Adipose tissue (tissue), 3 donors: ENCODE results near the gene RFESD. TPM values are rescaled to one million over a fixed set of nuclear protein-coding genes. Genes with fewer than 3 reads are reported as not detected.

Experiments
- H3K27ac ChIP-seq: one replicate; pipeline ENCODE4 v1.5.1; 2013; ENCODE audit warnings: low read depth, low read length
- WGBS, 3 donors: extraction: QIAGEN DNeasy Blood & Tissue Kit; methylation state at CpG; one replicate each; pipeline ENCODE4 v1.1.7; 2013; 5-methylcytosine and 5-hydroxymethylcytosine counted together
- polyA plus RNA-seq, 3 donors: library from polyadenylated mRNA; stranded (reverse); fragments of 200-250 nt; gene quantifications; one replicate each; pipeline ENCODE4 v1.2.3, GENCODE V29; 2013
- donor health status: healthy with polysubstance abuse.
- donor health status: Bipolar disorder and iron deficiency.
- donor health status: healthy.

The RFESD gene
- polyA plus RNA-seq, 3 donors = 1.0 to 4.4 (median 2.1) TPM

- H3K27ac ChIP-seq = no peak overlapping the region
These were observed 3.5 kb downstream of the RFESD start for GRCh38 chr5:95649842-95650620.

- WGBS, 3 donors = 53 to 94% (median 91%) methylated on average over 1 of the region's 1 CpG
- no peak overlapping the region for H3K27ac ChIP-seq
These were observed 6.3 kb downstream of the RFESD start for GRCh38 chr5:95652849-95653248.

- H3K27ac ChIP-seq = no peak overlapping the region
- 97 to 98% (median 98%) methylated on average over 3 of the region's 3 CpGs for WGBS, 3 donors
These were observed 7.6 kb downstream of the RFESD start for GRCh38 chr5:95654196-95654595.

GRCh38 chr5:95655575-95655974, 9.0 kb downstream of the RFESD start:
- 47 to 89% (median 87%) methylated on average over 1 of the region's 1 CpG for WGBS, 3 donors
- H3K27ac ChIP-seq = no peak overlapping the region

GRCh38 chr5:95660060-95660459, 13.5 kb downstream of the RFESD start:
- no peak overlapping the region for H3K27ac ChIP-seq
- WGBS, 3 donors = 89 to 96% (median 90%) methylated on average over 2 of the region's 2 CpGs

- H3K27ac ChIP-seq = no peak overlapping the region
These were observed 16.4 kb downstream of the RFESD start for GRCh38 chr5:95662946-95663345.

GRCh38 chr5:95664204-95664786, 17.7 kb downstream of the RFESD start:
- WGBS, 3 donors = 5 to 14% (median 13%) methylated on average over 3 of the region's 3 CpGs

GRCh38 chr5:95667061-95667618, 20.6 kb downstream of the RFESD start:
- H3K27ac ChIP-seq = no peak overlapping the region
- 52 to 60% (median 56%) methylated on average over 4 of the region's 4 CpGs for WGBS, 3 donors

More at GRCh38 chr5:95664204-95664786, 17.7 kb downstream of the RFESD start:
- no peak overlapping the region for H3K27ac ChIP-seq

- no peak overlapping the region for H3K27ac ChIP-seq
These were observed 21.1 kb downstream of the RFESD start for GRCh38 chr5:95667678-95668077.

GRCh38 chr5:95668216-95668615, 21.6 kb downstream of the RFESD start:
- no peak overlapping the region for H3K27ac ChIP-seq

GRCh38 chr5:95668728-95669127, 22.2 kb downstream of the RFESD start:
- H3K27ac ChIP-seq = no peak overlapping the region
- WGBS, 3 donors = 48 to 79% (median 62%) methylated on average over 1 of the region's 1 CpG

- H3K27ac ChIP-seq = no peak overlapping the region
- 51 to 77% (median 72%) methylated on average over 4 of the region's 4 CpGs for WGBS, 3 donors
These were observed 23.0 kb downstream of the RFESD start for GRCh38 chr5:95669540-95669939.

GRCh38 chr5:95669985-95670384, 23.4 kb downstream of the RFESD start:
- 92 to 96% (median 94%) methylated on average over 5 of the region's 5 CpGs for WGBS, 3 donors
- no peak overlapping the region for H3K27ac ChIP-seq

- H3K27ac ChIP-seq = no peak overlapping the region
- 94 to 95% (median 94%) methylated on average over 3 of the region's 3 CpGs for WGBS, 3 donors
These were observed 24.0 kb downstream of the RFESD start for GRCh38 chr5:95670568-95670967.

- no peak overlapping the region for H3K27ac ChIP-seq
- 50 to 77% (median 53%) methylated on average over 1 of the region's 1 CpG for WGBS, 3 donors
These were observed 25.2 kb downstream of the RFESD start for GRCh38 chr5:95671826-95672225.

GRCh38 chr5:95672641-95673040, 26.1 kb downstream of the RFESD start:
- no peak overlapping the region for H3K27ac ChIP-seq

- H3K27ac ChIP-seq = no peak overlapping the region
- 56 to 62% (median 61%) methylated on average over 3 of the region's 3 CpGs for WGBS, 3 donors
These were observed 26.5 kb downstream of the RFESD start for GRCh38 chr5:95673081-95673480.

GRCh38 chr5:95682891-95683290, 36.3 kb downstream of the RFESD start, which contains the start of gene SPATA9:
Gene SPATA9, minus strand, starts transcription at chr5:95682991. Its CDS starts 137 bp downstream, at chr5:95682854.
- H3K27ac ChIP-seq = no peak within 1 kb of the TSS
- WGBS, 3 donors = 78 to 93% (median 81%) methylated on average over 1 of the region's 1 CpG

- WGBS, 3 donors = 88 to 94% (median 89%) methylated on average over 2 of the region's 2 CpGs
- no peak overlapping the region for H3K27ac ChIP-seq
These were observed 37.8 kb downstream of the RFESD start for GRCh38 chr5:95684361-95684760.

GRCh38 chr5:95686651-95687050, 40.1 kb downstream of the RFESD start:
- no peak overlapping the region for H3K27ac ChIP-seq
- 64 to 90% (median 81%) methylated on average over 2 of the region's 2 CpGs for WGBS, 3 donors
